Stimulated activated CD4-positive, alpha-beta T cell treated with anti-CD3 and anti-CD28 coated beads, Interleukin-2, amount 100 ng/mL, for 4 hours (primary cell): ENCODE measurements around the gene RPS27A.
A peak's percentile ranks its signal among the peaks of the same experiment; 100 is the strongest.
"Not testable (repeated sequence)": the region's sequence is repeated elsewhere in the genome, so short reads cannot be mapped to it uniquely, and the experiment has no call there.

Experiments
- DNase-seq: peaks from one replicate; pipeline ENCODE4 v3.0.0-alpha.2; 2020; ENCODE audit warnings: low read depth

Gene RPS27A

DNA sequence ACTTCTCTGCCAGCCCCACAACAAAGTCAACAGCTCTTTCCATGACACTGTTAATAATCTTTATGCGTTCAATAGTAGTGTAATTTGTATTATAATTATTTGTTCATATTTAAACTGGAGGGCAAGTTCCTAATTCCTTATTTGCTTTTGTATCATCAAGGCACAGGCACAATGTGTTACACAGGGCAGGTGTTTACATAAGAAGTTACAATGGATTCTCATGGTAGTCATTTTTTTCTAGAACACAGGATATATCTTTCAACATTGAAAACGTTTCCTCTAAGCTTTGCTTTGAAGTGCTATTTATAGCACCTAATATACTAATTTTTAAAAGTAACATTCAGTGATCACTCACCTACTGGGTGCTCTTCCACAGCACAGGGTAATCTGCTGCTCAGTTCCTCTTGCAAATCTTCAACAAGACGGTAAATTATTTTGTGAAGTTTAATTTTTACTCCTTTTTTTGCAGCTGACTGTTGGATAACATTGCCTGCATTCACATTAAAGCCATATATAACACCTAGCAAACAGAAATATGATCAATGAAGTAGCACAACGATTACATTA is 7.3 kb downstream of the RPS27A start:
- DNase-seq, result no peak

DNA sequence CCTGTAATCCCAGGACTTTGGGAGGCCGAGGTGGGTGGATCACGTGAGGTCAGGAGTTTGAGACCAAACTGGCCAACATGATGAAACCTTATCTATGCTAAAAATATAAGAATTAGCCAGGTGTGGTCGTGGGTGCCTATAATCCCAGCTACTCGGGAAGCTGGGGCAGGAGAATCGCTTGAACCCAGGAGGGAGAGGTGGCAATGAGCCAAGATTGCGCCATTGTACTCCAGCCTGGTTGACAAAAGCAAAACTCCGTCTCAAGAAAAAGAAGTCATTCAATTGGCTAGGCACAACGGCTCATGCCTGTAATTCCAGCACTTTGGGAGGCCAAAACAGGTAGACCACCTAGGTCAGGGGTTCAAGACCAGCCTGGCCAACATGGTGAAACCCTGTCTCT is 9.1 kb downstream of the RPS27A start:
- DNase-seq, result not testable (repeated sequence)

DNA sequence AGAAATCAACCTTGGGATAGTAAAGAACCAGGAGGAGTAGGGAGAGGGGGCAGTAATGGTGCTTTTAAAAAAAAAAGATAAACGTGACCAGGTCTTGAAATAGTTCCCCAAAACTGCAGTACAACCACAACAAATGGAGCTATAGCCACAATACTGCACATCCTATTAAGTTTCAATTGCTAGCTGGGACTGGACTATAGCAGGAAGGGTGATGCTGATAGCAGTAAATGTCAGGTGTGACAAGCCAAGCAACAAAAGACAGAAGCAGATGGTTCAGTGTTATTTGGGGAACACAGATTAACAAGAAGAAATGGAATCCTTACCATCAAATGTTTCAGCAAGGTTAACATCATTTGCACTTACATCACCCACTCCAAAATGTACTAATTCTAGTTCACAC is 10.1 kb downstream of the RPS27A start:
- DNase-seq, result no peak

DNA sequence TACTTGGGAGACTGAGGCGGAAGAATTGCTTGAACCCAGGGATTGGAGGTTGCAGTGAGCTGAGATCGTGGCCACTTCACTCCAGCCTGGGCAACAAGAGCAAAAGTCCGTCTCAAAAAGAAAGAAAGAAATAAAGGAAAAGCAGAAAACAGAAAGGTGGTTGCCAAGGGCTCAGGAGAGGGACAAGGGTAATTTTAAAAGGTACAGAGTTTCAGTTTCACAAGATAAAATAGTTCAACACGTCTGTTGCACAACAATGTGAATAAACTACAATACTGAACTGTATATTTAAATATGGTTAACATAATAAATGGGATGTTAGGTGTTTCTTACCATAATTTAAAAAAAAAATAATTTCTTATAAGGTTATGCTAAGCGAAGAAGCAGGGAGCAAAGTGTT is 12.9 kb downstream of the RPS27A start:
- no peak for DNase-seq

DNA sequence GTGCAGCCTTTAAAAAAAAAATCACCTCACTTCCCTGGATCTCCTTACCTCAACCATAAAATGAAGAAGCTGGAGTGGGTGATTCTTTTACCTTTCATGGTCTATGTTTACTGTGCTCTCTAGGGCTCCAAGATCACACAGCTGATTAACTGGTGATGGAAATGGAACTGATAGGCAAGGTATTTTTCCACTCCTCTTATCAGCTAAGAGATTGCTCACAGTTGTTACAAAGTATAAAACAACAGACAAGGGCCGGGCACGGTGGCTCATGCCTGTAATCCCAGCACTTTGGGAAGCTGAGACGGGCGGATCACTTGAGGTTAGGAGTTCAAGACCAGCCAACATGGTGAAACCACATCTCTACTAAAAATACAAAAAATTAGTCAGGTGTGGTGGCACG is 14.5 kb downstream of the RPS27A start:
- DNase-seq, result no peak

DNA sequence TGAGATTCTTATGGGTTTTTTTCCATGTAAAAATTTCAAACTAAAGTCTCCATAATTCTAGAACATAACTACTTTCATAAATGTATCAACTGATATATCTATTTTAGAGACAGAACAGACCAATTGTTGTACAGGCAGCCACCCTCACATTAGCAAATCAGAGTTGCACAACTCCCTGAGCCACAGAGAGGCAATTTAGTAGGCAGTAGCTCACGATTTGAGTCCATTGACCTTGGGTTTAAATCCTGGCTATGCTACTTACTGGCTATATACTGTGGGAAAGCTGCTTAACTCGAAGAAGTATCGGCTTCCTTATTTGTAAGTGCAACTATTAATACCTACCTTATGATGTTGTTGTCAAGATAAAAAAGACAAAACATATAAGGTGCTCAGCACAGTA is 20.3 kb downstream of the RPS27A start:
- no peak for DNase-seq

DNA sequence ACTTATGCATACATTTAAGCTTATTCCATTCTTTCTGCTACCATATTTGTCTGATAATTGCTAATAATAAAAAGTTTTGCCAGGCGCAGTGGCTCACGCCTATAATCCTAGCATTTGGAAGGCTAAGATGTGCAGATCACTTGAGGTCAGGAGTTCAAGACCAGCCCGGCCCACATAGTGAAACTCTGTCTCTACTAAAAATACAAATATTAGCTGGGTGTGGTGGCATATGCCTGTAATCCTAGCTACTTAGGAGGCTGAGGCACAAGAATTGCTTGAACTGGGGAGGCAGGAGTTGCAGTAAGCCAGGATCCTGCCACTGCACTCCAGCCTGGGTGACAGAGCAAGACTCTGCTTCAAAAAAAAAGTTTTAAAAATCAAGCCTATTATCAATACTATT is 27.1 kb downstream of the RPS27A start:
- DNase-seq, result not testable (repeated sequence)

DNA sequence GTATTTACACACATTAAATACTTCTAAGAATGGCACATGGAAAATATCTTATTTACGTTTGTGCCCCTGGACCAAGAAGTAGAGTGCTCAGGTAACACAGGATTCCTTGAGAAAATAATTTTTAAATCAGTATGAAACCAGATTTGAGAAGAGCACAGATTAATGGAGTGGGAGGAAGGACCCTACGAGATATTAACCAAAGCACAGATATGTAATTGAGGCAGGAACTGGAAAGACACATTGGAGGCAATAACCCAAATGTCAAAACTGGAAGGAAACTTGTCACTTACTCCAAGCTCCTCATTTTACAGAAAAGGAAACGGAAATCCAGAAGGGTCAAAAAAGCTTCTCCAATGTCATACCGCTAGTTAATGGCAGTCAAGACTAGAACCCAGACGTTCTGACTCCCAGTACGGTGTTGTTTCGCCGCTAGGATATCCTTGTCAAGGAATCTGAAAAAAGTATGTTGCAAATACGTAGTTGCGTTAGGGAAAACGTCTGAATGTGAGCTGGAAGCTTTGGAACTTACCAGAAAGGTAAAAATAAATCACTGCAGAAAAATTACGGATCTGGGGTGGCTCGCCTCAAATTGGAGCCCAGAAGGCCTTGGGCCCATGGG is 35.9 kb downstream of the RPS27A start:
- DNase-seq, result no peak

DNA sequence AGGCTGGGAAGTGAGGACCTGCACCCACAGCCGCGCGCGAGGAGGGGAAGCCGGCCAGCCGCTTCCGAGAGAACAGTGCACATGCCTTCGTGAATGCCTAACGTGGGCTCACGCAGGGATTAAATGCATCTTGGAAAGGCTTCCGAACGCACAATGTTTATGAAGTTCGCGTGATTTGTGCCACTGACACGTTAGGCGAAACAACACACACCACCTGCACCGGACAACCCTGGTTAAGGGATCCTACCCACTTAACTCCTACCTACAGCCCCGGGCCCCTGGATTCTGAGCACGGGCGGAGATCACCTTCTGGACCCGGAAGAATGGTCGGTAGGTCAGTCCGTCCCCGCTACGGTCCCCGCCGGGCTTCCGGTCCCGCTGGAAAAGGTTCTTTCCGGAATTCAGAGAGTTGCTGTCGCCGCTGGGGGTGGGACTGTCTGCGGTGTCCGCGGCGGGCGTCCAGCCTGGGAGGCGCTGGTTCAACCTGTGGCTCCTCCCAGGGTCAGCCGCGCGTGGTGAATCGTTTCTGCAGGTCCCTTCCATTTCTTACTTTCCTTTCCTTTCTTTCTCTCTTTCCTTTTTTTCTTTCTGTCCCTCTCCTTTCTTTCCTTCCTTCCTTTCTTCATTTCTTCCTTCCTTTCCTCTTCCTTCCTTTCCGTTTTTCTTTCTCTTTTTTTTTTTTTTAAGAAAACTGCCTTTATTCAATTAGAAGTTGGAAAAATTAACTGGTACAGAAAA is 36.6 kb downstream of the RPS27A start, which contains the start of gene MTIF2:
Gene MTIF2, minus strand, starts transcription at position 325 of the 738 bp plus-strand sequence. CDS start 5,373 bp downstream, outside the sequence.
- DNase-seq, result peak; percentile 75

DNA sequence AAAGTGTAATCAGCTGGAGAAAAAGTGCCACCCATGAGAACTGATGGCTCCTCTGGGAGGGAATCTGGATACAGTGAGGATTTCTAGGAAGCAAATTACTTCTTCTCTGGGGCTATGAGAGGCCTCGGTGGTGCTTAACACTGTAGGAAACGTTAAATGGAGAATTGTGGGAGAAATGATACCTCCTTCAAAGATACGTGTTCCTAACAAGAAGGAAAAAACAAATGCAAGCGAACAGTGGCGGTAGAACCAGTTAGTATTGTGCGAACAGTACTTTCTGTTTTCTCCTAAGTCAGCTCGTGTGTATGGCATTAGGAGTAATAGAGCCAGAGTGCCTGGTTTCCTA is 37.1 kb downstream of the RPS27A start:
- DNase-seq, result no peak

DNA sequence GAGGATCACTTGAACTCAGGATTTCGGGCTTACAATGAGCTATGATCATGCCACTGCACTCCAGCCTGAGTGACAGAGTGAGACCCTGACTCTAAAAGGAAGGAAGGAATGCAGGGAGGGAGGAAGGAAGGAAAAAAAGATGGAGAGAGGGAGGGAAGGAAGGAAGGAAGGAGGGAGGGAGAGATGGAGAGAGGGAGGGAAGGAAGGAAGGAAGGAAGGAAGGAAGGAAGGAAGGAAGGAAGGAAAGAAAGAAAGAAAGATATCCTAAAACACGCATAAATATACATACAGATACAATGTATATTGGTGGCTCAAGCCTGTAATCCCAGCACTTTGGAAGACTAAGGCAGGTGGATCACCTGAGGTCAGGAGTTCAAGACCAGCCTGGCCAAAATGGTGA is 41.9 kb downstream of the RPS27A start:
- not testable (repeated sequence) for DNase-seq

DNA sequence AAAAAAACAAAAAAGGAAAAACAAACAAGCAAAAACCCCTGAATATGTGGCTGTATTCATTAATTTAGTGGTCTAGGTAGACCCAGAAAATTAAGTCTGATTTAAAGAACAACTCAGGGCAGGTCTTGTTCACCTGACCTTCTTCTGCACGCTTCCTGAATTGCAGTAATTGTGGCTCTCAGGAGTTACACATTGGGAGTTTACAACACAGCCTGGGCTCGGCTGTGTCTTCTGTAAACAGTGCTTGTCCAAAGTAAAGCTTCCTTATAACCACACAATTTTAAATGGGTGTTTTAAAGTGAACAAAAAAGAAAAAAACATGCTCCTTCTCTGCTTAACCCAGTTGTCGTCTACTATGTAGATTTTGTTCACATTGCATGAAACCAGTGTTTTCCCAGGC is 44.8 kb downstream of the RPS27A start:
- no peak for DNase-seq

DNA sequence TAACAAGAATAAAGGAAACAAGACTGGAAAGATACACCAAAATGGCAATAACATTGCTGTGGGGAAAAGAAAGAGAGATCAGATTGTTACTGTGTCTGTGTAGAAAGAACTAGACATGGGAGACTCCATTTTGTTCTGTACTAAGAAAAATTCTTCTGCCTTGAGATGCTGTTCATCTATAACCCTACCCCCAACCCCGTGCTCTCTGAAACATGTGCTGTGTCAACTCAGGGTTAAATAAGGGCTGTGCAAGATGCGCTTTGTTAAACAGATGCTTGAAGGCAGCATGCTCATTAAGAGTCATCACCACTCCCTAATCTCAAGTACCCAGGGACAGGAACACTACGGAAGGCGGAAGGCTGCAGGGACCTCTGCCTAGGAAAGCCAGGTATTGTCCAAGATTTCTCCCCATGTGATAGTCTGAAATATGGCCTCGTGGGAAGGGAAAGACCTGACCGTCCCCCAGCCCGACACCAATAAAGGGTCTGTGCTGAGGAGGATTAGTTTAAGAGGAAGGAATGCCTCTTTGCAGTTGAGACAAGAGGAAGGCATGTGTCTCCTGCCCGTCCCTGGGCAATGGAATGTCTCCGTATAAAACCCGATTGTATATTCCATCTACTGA is 46.8 kb downstream of the RPS27A start:
- not testable (repeated sequence) for DNase-seq

DNA sequence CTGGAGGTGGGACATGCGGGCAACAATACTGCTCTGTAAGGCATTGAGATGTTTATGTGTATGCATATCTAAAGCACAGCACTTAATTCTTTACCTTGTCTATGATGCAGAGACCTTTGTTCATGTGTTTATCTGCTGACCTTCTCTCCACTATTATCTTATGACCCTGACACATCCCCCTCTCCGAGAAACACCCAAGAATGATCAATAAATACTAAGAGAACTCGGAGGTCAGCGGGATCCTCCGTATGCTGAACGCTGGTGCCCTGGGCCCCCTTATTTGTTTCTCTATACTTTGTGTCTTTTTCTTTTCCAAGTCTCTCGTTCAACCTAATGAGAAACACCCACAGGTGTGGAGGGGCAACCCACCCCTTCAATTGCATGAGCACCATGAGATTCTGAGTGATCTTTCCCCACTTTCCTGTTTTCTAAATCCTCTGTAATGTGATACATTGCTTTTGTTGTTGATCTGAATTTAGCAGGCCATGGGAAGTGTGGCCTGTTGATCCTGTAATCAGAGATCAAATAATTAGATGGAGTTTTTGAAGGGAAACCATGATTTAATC is 47.5 kb downstream of the RPS27A start:
- DNase-seq, result not testable (repeated sequence)

DNA sequence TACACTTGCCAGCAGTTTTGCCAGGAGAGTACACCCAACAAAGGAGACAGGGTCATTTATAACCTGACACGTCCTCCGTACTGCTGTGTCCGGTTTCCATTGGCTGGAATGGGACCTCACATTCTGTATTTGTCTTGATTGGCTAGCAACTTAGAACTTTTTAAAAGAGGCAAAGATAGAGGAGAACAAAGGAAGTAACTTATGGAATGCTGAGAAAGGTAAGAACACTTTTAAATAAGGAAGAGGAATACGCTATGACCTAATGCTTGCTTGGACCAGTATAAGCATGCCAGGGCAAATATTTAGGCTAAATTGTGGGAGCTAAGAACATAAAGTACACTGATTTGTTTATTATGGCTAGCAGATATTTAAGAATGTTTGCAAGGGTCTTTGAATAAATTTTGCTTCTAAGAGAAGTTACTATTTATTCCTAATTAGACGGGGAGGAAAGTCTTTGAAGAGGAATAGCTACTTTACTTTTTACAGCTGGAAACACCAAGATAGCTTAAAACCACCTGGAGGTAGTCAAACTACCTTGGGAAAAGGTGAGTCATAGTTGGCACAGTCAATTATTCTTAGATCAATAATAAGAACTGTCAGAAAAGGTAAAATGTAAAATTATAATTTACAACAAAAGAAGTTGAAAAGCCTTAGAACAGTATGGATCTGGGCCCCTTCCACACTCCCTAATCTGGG is 48.5 kb downstream of the RPS27A start:
- DNase-seq, result not testable (repeated sequence)

DNA sequence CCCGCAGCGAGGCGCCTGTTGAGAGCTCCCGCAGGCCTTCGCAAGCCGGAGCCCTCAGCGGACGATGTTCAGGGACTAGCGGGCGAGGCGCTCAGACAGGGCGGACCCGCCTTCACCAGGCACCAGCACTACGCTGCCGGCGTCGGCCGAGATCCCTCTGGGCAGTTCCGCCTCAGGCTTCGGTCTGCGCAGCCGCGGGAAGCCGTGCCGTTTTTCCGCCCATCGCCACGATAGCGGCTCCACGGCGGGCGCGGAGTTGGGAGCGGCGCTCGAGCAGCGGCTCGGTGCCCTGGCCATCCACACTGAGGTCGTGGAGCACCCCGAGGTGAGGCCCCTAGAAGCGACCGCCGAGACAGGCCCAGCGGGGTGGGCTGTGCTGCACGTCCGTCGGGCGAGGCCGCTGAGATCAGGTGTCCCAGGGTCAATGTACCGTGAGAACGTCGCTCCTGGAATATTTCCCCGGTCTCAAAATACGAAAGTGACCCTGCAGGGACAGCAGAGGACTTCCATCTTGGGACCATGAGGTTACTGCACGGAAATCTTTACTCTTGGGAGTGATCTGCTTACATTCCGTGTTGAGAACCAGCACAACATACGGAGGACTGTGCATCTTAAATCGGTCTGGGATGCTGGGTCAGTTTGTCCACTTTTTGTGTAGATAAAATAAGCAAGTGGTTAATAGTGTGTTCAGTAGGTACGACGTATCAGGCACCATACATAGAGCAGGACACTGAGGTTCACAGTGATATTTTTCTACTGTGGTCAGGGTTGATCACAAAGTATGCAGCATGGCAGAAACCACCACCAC is 49.8 kb downstream of the RPS27A start:
- peak; percentile 78 for DNase-seq

DNA sequence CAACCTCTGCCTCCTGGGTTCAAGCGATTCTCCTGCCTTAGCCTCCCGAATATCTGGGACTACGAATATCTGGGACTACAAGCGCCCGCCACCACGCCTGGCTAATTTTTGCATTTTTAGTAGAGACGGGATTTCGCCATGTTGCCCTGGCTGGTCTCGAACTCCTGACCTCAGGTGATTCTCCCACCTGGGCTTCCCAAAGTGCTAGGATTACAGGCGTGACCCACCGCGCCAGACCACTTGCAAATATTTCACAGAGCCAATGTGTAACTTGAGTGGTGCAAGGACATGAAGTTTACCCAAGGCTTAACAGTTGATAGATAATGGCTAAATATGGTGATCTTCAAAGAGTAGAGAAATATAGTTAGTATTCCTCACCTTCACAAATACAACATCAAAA is 50.6 kb downstream of the RPS27A start:
- no peak for DNase-seq
